Erythroblast (primary cell): ENCODE data around the gene C20orf204.

ENCODE experiments used
- DNase-seq, 2 experiments: peaks; one replicate each; lab custom pipeline; 2025; lab: John Stamatoyannopoulos, UW
- GATA1 ChIP-seq: IDR thresholded peaks from 2 replicates; pipeline ENCODE4 v1.6.1; 2011; ENCODE audit warnings: low read depth, mild to moderate bottlenecking, control low read depth, low read length, moderate library complexity
- POLR2A ChIP-seq: IDR thresholded peaks from 2 replicates; pipeline ENCODE4 v1.6.1; 2011; ENCODE audit warnings: mild to moderate bottlenecking, low read length

The C20orf204 gene

GRCh38 chr20:64032706-64033624 lies 3.0 kb upstream of the C20orf204 start:
- no peak for DNase-seq
- TF ChIP-seq GATA1, result no peak
- no peak for TF ChIP-seq POLR2A

DNA sequence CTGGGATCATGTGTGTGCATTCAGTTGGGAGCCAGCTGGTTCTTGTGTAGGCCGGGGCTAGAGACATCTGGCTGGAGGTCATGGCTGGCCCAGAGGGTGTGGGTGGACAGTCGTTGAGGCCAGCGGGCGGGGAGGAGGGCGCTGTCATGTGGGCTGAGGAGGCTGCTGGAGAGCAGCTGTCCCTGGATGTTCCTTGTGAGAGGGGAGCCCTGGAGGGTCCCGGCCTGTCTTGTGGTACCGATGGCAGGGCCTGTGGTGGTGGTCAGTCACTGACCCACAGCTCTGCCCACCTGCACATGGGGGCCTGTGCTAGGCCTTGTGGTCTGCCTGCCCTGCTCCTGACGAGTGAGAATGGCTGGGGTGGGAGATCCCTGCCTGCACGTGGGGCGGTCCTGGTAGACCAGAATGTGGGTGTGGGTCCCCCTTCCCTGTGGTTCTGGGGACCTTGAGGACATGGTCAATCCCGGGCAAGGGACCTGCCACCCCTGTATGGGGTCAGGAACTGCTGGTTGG lies 1.9 kb upstream of the C20orf204 start:
- TF ChIP-seq POLR2A, result no peak
- TF ChIP-seq GATA1, result no peak
- no peak for DNase-seq

GRCh38 chr20:64035066-64035932 lies 683 bp upstream of the C20orf204 start:
- TF ChIP-seq GATA1 (no peak), POLR2A (no peak)
- no peak for DNase-seq

- DNase-seq, result no peak
These were observed 590 bp downstream of the C20orf204 start for GRCh38 chr20:64036346-64037198.

GRCh38 chr20:64037199-64037497 lies 1.2 kb downstream of the C20orf204 start:
- TF ChIP-seq POLR2A, result no peak
- TF ChIP-seq GATA1, result no peak
- DNase-seq, result no peak

More at GRCh38 chr20:64036346-64037198, 590 bp downstream of the C20orf204 start:
- no peak for TF ChIP-seq GATA1
- TF ChIP-seq POLR2A, result no peak

- DNase-seq, result peak; percentile 32 to 46
- TF ChIP-seq POLR2A (no peak), GATA1 (no peak)
These were observed 1.7 kb downstream of the C20orf204 start for GRCh38 chr20:64037498-64038213.

DNA sequence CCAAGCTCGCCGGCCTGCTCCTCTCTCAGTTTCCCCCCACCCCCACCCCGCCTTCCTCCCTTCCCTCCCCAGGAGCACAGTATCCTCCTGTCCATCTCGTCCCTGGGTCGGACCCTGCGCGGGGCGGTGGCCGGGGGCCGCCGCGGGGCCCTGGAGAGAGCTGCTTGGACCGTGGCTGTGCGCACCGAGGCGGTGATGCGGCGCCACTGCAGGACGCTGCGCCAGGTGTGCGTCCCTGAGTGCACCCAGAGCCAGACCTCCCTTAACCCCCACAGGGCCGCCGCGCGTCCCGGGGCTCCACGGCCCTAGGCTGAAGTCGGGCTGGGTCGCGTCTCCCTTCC lies 2.2 kb downstream of the C20orf204 start:
- DNase-seq, result peak in 1 of 2 experiments; percentile 58
- TF ChIP-seq GATA1 (no peak), POLR2A (no peak)

DNA sequence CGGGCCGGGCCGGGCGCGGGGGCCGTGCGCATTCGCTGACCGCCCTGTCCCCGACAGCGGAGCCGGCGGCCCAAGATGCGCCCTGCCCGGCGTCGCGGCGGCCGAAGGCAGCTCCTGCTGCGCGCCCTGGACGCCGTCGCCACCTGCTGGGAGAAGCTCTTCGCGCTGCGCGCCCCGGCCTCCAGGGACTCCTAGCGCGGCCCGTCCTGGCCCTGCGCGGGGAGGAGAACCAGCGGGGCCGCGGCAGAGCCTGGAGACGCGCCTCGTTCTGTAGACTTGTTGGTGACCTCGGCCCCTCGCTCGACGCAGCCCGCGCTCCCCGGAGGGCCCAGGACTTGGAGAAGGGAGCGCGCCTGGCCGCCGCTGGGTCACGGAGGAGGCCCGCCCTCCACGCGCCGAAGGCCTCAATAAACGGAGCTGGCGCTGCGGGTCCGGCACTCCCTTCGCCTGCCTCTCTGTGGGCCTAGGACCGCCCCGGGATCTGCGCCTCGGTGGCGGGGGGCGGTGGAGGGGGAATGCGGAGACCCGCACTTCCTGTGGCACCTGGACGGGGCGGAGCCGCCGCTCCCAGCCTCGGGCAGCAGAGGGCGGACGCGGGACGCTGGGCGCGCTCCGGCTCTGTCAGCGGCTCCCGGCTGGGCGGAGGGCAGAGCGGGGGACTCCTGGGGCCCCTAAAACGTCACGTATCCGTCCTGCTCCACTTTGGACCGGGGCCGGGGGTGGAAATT lies 2.7 kb downstream of the C20orf204 start:
- peak; percentile 79 to 82 for DNase-seq

DNA sequence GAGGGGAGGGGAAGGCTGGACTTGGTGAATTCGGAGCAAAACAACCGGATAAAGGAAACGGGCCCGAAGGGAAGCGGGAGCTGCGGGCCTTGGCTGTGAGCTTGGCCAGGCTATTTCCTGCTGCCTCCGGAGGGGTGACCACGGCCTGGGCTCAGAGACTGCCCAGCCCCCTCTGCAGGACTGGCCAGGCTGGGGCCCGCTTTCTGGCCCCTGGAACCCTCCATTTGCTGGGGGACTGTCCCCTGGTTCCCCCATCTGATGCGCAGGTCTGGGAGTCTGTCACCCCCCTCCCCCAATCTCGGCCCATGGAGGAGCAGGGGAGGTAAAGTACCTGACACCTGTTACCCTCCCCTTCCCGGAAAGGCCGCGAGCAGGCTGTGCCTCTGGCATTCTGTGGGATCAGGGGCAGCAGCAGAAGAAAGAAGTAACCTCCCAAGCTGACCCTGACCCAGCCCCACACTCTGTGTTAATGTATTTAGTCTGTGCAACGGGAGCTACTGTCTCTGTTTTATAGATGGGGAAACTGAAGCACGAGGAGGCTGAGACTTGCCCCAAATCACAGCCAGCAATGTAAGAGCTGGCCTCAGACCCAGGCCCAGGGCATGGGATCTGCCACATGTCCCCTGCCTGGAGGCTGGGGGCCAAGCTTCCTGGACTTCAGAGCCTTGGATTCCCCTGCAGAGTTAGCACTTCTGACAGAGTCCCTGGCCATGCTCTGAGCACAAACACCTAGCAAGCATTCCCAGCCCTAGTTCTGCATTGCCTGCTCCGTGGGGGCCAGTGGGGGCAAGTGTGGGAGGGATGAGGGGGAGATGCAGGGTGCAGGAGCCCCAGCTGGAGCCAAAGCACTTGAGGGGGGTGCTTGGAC lies 3.5 kb downstream of the C20orf204 start:
- no peak for TF ChIP-seq POLR2A
- no peak for TF ChIP-seq GATA1
- no peak for DNase-seq

More for the DNA sequence above, 2.7 kb downstream of the C20orf204 start:
- no peak for TF ChIP-seq GATA1
- TF ChIP-seq POLR2A, result no peak

GRCh38 chr20:64040231-64041039 lies 4.5 kb downstream of the C20orf204 start:
- no peak for DNase-seq
- TF ChIP-seq GATA1 (no peak), POLR2A (no peak)
